H9 (cell line): ENCODE data around the gene WDR91. TPM values are rescaled to one million over a fixed set of nuclear protein-coding genes. Genes with fewer than 3 reads are reported as not detected.
A peak's percentile ranks its signal among the peaks of the same experiment; 100 is the strongest.

ENCODE experiments used
- DNase-seq: peaks from one replicate; pipeline ENCODE4 v3.0.0-alpha.2; 2017
- H2AFZ ChIP-seq: one replicate; pipeline ENCODE4 v1.6.1; 2013; ENCODE audit warnings: mild to moderate bottlenecking, low read length, control low read depth, moderate library complexity
- H2AK5ac ChIP-seq: 2 replicates; pipeline ENCODE4 v1.6.1; 2013; ENCODE audit warnings: low read length, control low read depth, mixed read lengths; ENCODE audit not compliant: insufficient read length
- H2BK120ac ChIP-seq: one replicate; pipeline ENCODE4 v1.6.1; 2013; ENCODE audit warnings: low read depth, mild to moderate bottlenecking, low read length, control low read depth, inconsistent platforms; ENCODE audit not compliant: poor library complexity, severe bottlenecking
- H2BK12ac ChIP-seq: 2 replicates; pipeline ENCODE4 v1.6.1; 2013; ENCODE audit warnings: low read length, control low read depth, mixed read lengths, low read depth; ENCODE audit not compliant: insufficient read length
- H2BK15ac ChIP-seq: 2 replicates; pipeline ENCODE4 v1.6.1; 2013; ENCODE audit warnings: low read depth, low read length, control low read depth
- H2BK20ac ChIP-seq: one replicate; pipeline ENCODE4 v1.6.1; 2013; ENCODE audit warnings: low read depth, mild to moderate bottlenecking, low read length, control low read depth, inconsistent platforms; ENCODE audit not compliant: poor library complexity, severe bottlenecking
- H2BK5ac ChIP-seq: 2 replicates; pipeline ENCODE4 v1.6.1; 2013; ENCODE audit warnings: low read length, control low read depth, mixed read lengths; ENCODE audit not compliant: insufficient read length
- H3K14ac ChIP-seq: 2 replicates; pipeline ENCODE4 v1.6.1; 2013; ENCODE audit warnings: low read length, control low read depth; ENCODE audit not compliant: insufficient read depth
- H3K18ac ChIP-seq: 2 replicates; pipeline ENCODE4 v1.6.1; 2013; ENCODE audit warnings: low read depth, mild to moderate bottlenecking, mixed read lengths, low read length, control low read depth; ENCODE audit not compliant: insufficient read length
- H3K23ac ChIP-seq: 2 replicates; pipeline ENCODE4 v1.6.1; 2013; ENCODE audit warnings: low read length, control low read depth, mixed read lengths, low read depth; ENCODE audit not compliant: insufficient read length
- H3K23me2 ChIP-seq: 2 replicates; pipeline ENCODE4 v1.6.1; 2013; ENCODE audit warnings: low read depth, mild to moderate bottlenecking, mixed read lengths, low read length, control low read depth; ENCODE audit not compliant: insufficient read length, poor library complexity, severe bottlenecking
- H3K27ac ChIP-seq: 2 replicates; pipeline ENCODE4 v1.5.1; 2013; ENCODE audit warnings: low read length, control low read depth, mixed read lengths, low read depth; ENCODE audit not compliant: insufficient read length
- H3K27me3 ChIP-seq: 2 replicates; pipeline ENCODE4 v1.6.1; 2013; ENCODE audit warnings: low read length, control low read depth, inconsistent platforms; ENCODE audit not compliant: insufficient read depth
- H3K4ac ChIP-seq: 2 replicates; pipeline ENCODE4 v1.6.1; 2013; ENCODE audit warnings: low read depth, mild to moderate bottlenecking, control low read depth, inconsistent platforms, low read length, moderate library complexity
- H3K4me1 ChIP-seq: 2 replicates; pipeline ENCODE4 v1.6.1; 2013; ENCODE audit warnings: low read length, control low read depth, inconsistent platforms; ENCODE audit not compliant: insufficient read depth
- H3K4me2 ChIP-seq: 2 replicates; pipeline ENCODE4 v1.6.1; 2013; ENCODE audit warnings: low read length, control low read depth, mixed read lengths; ENCODE audit not compliant: insufficient read length, insufficient read depth
- H3K56ac ChIP-seq: 2 replicates; pipeline ENCODE4 v1.6.1; 2013; ENCODE audit warnings: low read depth, mild to moderate bottlenecking, mixed read lengths, low read length, control low read depth; ENCODE audit not compliant: insufficient read length
- H3K79me1 ChIP-seq: 2 replicates; pipeline ENCODE4 v1.6.1; 2013; ENCODE audit warnings: low read depth, mild to moderate bottlenecking, moderate library complexity, low read length, control low read depth, inconsistent platforms; ENCODE audit not compliant: insufficient read depth, poor library complexity, severe bottlenecking
- H3K79me2 ChIP-seq: 2 replicates; pipeline ENCODE4 v1.6.1; 2013; ENCODE audit warnings: low read length, control low read depth, inconsistent platforms; ENCODE audit not compliant: insufficient read depth
- H3K9ac ChIP-seq: 2 replicates; pipeline ENCODE4 v1.6.1; 2013; ENCODE audit warnings: low read length, control low read depth, mixed read lengths; ENCODE audit not compliant: insufficient read length; ENCODE audit errors: extremely low read depth
- H3K9me3 ChIP-seq: one replicate; pipeline ENCODE4 v1.6.1; 2013; ENCODE audit warnings: low read depth, low read length, inconsistent platforms; ENCODE audit not compliant: control insufficient read depth
- H3T11ph ChIP-seq: one replicate; pipeline ENCODE4 v1.6.1; 2013; ENCODE audit warnings: mild to moderate bottlenecking, low read length, control low read depth, inconsistent platforms
- H4K20me1 ChIP-seq: one replicate; pipeline ENCODE4 v1.6.1; 2013; ENCODE audit not compliant: control insufficient read depth, insufficient read length, insufficient read depth
- H4K5ac ChIP-seq: 2 replicates; pipeline ENCODE4 v1.6.1; 2013; ENCODE audit warnings: low read depth, mild to moderate bottlenecking, mixed read lengths, low read length, control low read depth; ENCODE audit not compliant: insufficient read length
- H4K8ac ChIP-seq: replicated peaks from 2 replicates; pipeline ENCODE4 v1.6.1; 2013; ENCODE audit warnings: low read length, control low read depth, mixed read lengths, low read depth; ENCODE audit not compliant: insufficient read length
- H4K91ac ChIP-seq: 2 replicates; pipeline ENCODE4 v1.6.1; 2013; ENCODE audit warnings: low read depth, mild to moderate bottlenecking, moderate library complexity, mixed read lengths, low read length, control low read depth; ENCODE audit not compliant: insufficient read length
- H3K27ac Mint-ChIP-seq, 3 experiments: 2 replicates in 2 of 3; 3 replicates in 1 of 3; pipeline ENCODE4 v1.8.0; 2020 to 2021; ENCODE audit warnings: mixed read lengths in 3 of 3, mild to moderate bottlenecking in 1 of 3, moderate library complexity in 1 of 3
- H3K27me3 Mint-ChIP-seq: 2 replicates; pipeline ENCODE4 v1.8.0; 2021; ENCODE audit warnings: low read depth, mild to moderate bottlenecking, moderate library complexity, mixed read lengths
- H3K36me3 Mint-ChIP-seq, 3 experiments: 2 replicates in 2 of 3; 3 replicates in 1 of 3; pipeline ENCODE4 v1.8.0; 2020 to 2021; ENCODE audit warnings: low read depth in 3 of 3, mixed read lengths in 3 of 3; ENCODE audit not compliant: insufficient read depth in 1 of 3
- H3K4me1 Mint-ChIP-seq, 2 experiments: 2 replicates each; pipeline ENCODE4 v1.8.0; 2020; ENCODE audit warnings: mixed read lengths in 2 of 2
- H3K4me3 Mint-ChIP-seq, 2 experiments: 2 replicates in 1 of 2; 3 replicates in 1 of 2; pipeline ENCODE4 v1.8.0; 2020 to 2021; ENCODE audit warnings: mild to moderate bottlenecking in 2 of 2, mixed read lengths in 2 of 2, moderate library complexity in 1 of 2
- H3K9me3 Mint-ChIP-seq, 2 experiments: 2 replicates in 1 of 2; 3 replicates in 1 of 2; pipeline ENCODE4 v1.8.0; 2020; ENCODE audit warnings: mild to moderate bottlenecking in 2 of 2, mixed read lengths in 2 of 2, moderate library complexity in 1 of 2
- CTCF ChIP-seq: fragments of 200-600 bp; sonication (generic); conservative IDR thresholded peaks from 3 replicates; pipeline ENCODE4 v1.8.0; 2021; ENCODE audit warnings: antibody characterized with exemption, mild to moderate bottlenecking
- WGBS: extraction: QIAGEN DNeasy Blood & Tissue Kit; methylation state at CpG from one replicate; pipeline ENCODE4 v1.1.7; 2013; ENCODE audit warnings: missing lambda C conversion rate, low lambda C conversion rate, mixed read lengths; ENCODE audit not compliant: insufficient read length; ENCODE audit errors: extremely low coverage; 5-methylcytosine and 5-hydroxymethylcytosine counted together
- total RNA-seq: library from RNA; stranded (reverse); gene quantifications from 2 replicates; pipeline ENCODE4 v1.2.1, GENCODE V29; 2021

WDR91 gene
- total RNA-seq, 1 experiment from 2014 or later: 9.4 TPM

DNA sequence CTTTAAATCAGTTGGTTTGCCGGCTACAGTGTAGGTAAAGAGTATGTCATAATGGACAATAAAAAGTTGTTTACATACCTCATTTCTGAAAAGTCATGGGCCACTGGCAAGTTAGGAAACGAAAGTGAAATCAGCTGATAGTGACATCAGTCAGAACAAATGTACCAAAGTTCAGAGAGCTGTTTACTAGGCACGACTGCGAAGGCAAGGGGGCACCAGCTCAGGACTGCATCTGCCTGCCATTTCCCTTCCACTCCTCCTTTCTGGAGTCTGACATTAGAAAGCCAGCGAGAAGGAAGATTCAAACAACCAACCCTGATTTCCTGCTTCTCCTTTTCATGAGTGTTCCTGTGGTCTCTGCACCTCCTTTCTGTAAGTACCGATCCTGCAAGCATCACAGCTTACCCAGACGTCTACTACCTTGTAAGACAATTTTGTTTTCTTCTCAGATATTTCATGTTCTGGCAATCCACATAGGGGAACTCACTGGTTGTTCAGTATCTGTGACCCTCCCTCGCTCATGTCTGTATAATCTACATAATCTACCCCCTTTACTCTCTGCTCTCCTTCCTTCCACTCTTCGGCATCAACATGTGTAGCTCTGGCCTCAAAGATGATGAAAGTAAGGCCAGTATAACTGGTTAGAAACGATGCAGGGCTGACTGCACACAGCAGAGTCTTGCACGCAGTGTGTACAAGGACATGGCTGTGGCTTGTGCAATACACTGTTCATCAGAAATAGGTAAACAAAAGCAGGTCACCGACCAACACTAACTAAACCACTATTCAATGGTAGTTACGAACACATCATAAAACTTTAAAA lies 63.2 kb downstream of the WDR91 start, which contains the start of gene TMEM140:
Gene TMEM140, plus strand, starts transcription at position 174 of the 823 bp plus-strand sequence. CDS start 16,370 bp downstream, outside the sequence.
- H2BK15ac ChIP-seq: no peak within 1 kb of the TSS
- no peak for DNase-seq
- no peak within 1 kb of the TSS for H3K56ac ChIP-seq
- H2BK20ac ChIP-seq: no peak within 1 kb of the TSS
- H2BK12ac ChIP-seq: no peak within 1 kb of the TSS
- H2AK5ac ChIP-seq: no peak within 1 kb of the TSS
- no peaks in the 10 kb centered on the region; a peak in 1 of 5 replicates for H3K9me3 Mint-ChIP-seq
- peak within 1 kb of the TSS in 2 of 3 experiments; percentile 15 to 25; a peak in 3 of 7 replicates for H3K27ac Mint-ChIP-seq
- no CpG with 5 or more reads among the region's 13 CpGs for WGBS
- peaks cover 2 to 8% of the 10 kb centered on the region in 2 experiments; a peak in 2 of 4 replicates for H3K4me1 Mint-ChIP-seq
- H2BK5ac ChIP-seq: no peak within 1 kb of the TSS
- no peak within 1 kb of the TSS for H4K91ac ChIP-seq
- no peak within 1 kb of the TSS for H3K4ac ChIP-seq
- H2AFZ ChIP-seq: no peak within 1 kb of the TSS
- no peak within 1 kb of the TSS for H3T11ph ChIP-seq
- H3K9me3 ChIP-seq: no peaks in the 10 kb centered on the region
- no peak within 1 kb of the TSS for H3K27ac ChIP-seq
- H3K4me2 ChIP-seq: no peak within 1 kb of the TSS
- no peak within 1 kb of the TSS for H3K18ac ChIP-seq
- H3K4me3 Mint-ChIP-seq: no peak within 1 kb of the TSS
- H3K36me3 Mint-ChIP-seq: 0 out of 7 replicates have a peak, but pooled peaks cover 0 to 3% (median 0%) of the 10 kb centered on the region in 3 experiments
- no peaks in the 10 kb centered on the region for H3K4me1 ChIP-seq
- TF ChIP-seq CTCF: no peak
- no peaks in the 10 kb centered on the region for H4K20me1 ChIP-seq
- H3K14ac ChIP-seq: no peak within 1 kb of the TSS
- no peak within 1 kb of the TSS for H4K5ac ChIP-seq
- no peak within 1 kb of the TSS for H4K8ac ChIP-seq
- H3K79me1 ChIP-seq: no peaks in the 10 kb centered on the region
- H3K23ac ChIP-seq: no peak within 1 kb of the TSS
- no peaks in the 10 kb centered on the region for H3K23me2 ChIP-seq
- H3K9ac ChIP-seq: no peak within 1 kb of the TSS
- H3K27me3 Mint-ChIP-seq: no peaks in the 10 kb centered on the region
- H3K79me2 ChIP-seq: no peaks in the 10 kb centered on the region
- H3K27me3 ChIP-seq: no peaks in the 10 kb centered on the region
- H2BK120ac ChIP-seq: no peak within 1 kb of the TSS
